DOHH2 (cell line): Measurements from ENCODE around the gene ERC2.

Experiments
- H3F3A ChIP-seq: fragments of 200-600 bp; sonication (generic), shearing (Covaris generic); 2 replicates; pipeline ENCODE4 v1.6.0; 2016; ENCODE audit warnings: antibody characterized with exemption, mild to moderate bottlenecking; ENCODE audit not compliant: control insufficient read depth, insufficient read depth
- H3K27ac ChIP-seq: fragments of 200-600 bp; sonication (generic); 2 replicates; pipeline ENCODE4 v1.5.1; 2014; ENCODE audit warnings: low read depth, mild to moderate bottlenecking, low read length, moderate library complexity
- H3K27me3 ChIP-seq: fragments of 200-600 bp; sonication (generic); 2 replicates; pipeline ENCODE4 v1.6.1; 2014; ENCODE audit warnings: mild to moderate bottlenecking, low read length, mixed read lengths; ENCODE audit not compliant: control insufficient read depth
- H3K36me3 ChIP-seq: fragments of 200-600 bp; sonication (generic); 2 replicates; pipeline ENCODE4 v1.6.1; 2014; ENCODE audit warnings: mild to moderate bottlenecking, low read length, moderate library complexity, mixed read lengths; ENCODE audit not compliant: control insufficient read depth
- H3K4me1 ChIP-seq: fragments of 200-600 bp; sonication (generic); 2 replicates; pipeline ENCODE4 v1.6.1; 2014; ENCODE audit warnings: mild to moderate bottlenecking, low read length, mixed read lengths; ENCODE audit not compliant: control insufficient read depth
- H3K4me2 ChIP-seq: fragments of 200-600 bp; sonication (generic); 2 replicates; pipeline ENCODE4 v1.6.0; 2014; ENCODE audit warnings: mild to moderate bottlenecking, low read length, moderate library complexity
- H3K4me3 ChIP-seq: fragments of 200-600 bp; sonication (generic); 2 replicates; pipeline ENCODE4 v1.5.1; 2014; ENCODE audit warnings: mild to moderate bottlenecking, low read length, mixed read lengths
- H3K79me2 ChIP-seq: fragments of 200-600 bp; sonication (generic); 2 replicates; pipeline ENCODE4 v1.6.1; 2014; ENCODE audit warnings: mild to moderate bottlenecking, low read length, mixed read lengths; ENCODE audit not compliant: control insufficient read depth
- H3K9me2 ChIP-seq: fragments of 200-600 bp; sonication (generic); replicated peaks from 2 replicates; pipeline ENCODE4 v1.6.1; 2014; ENCODE audit warnings: mild to moderate bottlenecking, low read length, mixed read lengths; ENCODE audit not compliant: control insufficient read depth
- H3K9me3 ChIP-seq: fragments of 200-600 bp; sonication (generic); 2 replicates; pipeline ENCODE4 v1.6.1; 2014; ENCODE audit warnings: antibody characterized with exemption, low read length, mixed read lengths; ENCODE audit not compliant: control insufficient read depth, insufficient read depth
- H4K20me1 ChIP-seq: fragments of 200-600 bp; sonication (generic); 2 replicates; pipeline ENCODE4 v1.6.0; 2014; ENCODE audit warnings: low read depth, mild to moderate bottlenecking, antibody characterized with exemption, low read length, moderate library complexity; ENCODE audit not compliant: control insufficient read depth, insufficient read depth
- CTCF ChIP-seq: fragments of 200-600 bp; sonication (generic); IDR thresholded peaks from one replicate; pipeline ENCODE4 v1.5.1; 2014; ENCODE audit warnings: antibody characterized with exemption, mild to moderate bottlenecking, low read depth, low read length; ENCODE audit not compliant: poor library complexity, severe bottlenecking
- EZH2phosphoT487 ChIP-seq: fragments of 200-600 bp; sonication (generic); IDR thresholded peaks from 2 replicates; pipeline ENCODE4 v1.6.1; 2017; ENCODE audit warnings: borderline replicate concordance, mild to moderate bottlenecking, antibody characterized with exemption, low read length, moderate library complexity, mixed read lengths

The ERC2 gene

GRCh38 chr3:55969634-55970033, 498.6 kb downstream of the ERC2 start:
- no peaks in the 10 kb centered on the region for H3K9me2 ChIP-seq
- no peak overlapping the region for H3K27ac ChIP-seq
- H3K4me2 ChIP-seq, result no peak overlapping the region
- H3K4me1 ChIP-seq, result no peaks in the 10 kb centered on the region
- H4K20me1 ChIP-seq, result no peaks in the 10 kb centered on the region
- H3K9me3 ChIP-seq, result no peaks in the 10 kb centered on the region
- no peaks in the 10 kb centered on the region for H3K27me3 ChIP-seq
- H3F3A ChIP-seq, result no peaks in the 10 kb centered on the region
- H3K79me2 ChIP-seq, result no peaks in the 10 kb centered on the region
- H3K36me3 ChIP-seq, result no peaks in the 10 kb centered on the region
- H3K4me3 ChIP-seq, result no peak overlapping the region
- TF ChIP-seq EZH2phosphoT487 (no peak), CTCF (no peak)

- no peaks in the 10 kb centered on the region for H3K79me2 ChIP-seq
- no peaks in the 10 kb centered on the region for H3K9me2 ChIP-seq
- no peaks in the 10 kb centered on the region for H3K27me3 ChIP-seq
- H3F3A ChIP-seq, result no peaks in the 10 kb centered on the region
- no peak overlapping the region for H3K27ac ChIP-seq
- no peaks in the 10 kb centered on the region for H4K20me1 ChIP-seq
- TF ChIP-seq EZH2phosphoT487 (no peak), CTCF (no peak)
- no peak overlapping the region for H3K4me2 ChIP-seq
- no peak overlapping the region for H3K4me3 ChIP-seq
- H3K36me3 ChIP-seq, result no peaks in the 10 kb centered on the region
- H3K9me3 ChIP-seq, result no peaks in the 10 kb centered on the region
- no peaks in the 10 kb centered on the region for H3K4me1 ChIP-seq
Measured at GRCh38 chr3:55968331-55968730, 499.9 kb downstream of the ERC2 start.

GRCh38 chr3:55966566-55966965, 501.7 kb downstream of the ERC2 start:
- TF ChIP-seq EZH2phosphoT487 (no peak), CTCF (no peak)
- no peak overlapping the region for H3K4me3 ChIP-seq
- H3K36me3 ChIP-seq, result no peaks in the 10 kb centered on the region
- H3K9me3 ChIP-seq, result no peaks in the 10 kb centered on the region
- no peak overlapping the region for H3K27ac ChIP-seq
- no peaks in the 10 kb centered on the region for H4K20me1 ChIP-seq
- no peaks in the 10 kb centered on the region for H3K27me3 ChIP-seq
- H3F3A ChIP-seq, result no peaks in the 10 kb centered on the region
- no peaks in the 10 kb centered on the region for H3K9me2 ChIP-seq
- H3K4me2 ChIP-seq, result no peak overlapping the region
- no peaks in the 10 kb centered on the region for H3K4me1 ChIP-seq
- no peaks in the 10 kb centered on the region for H3K79me2 ChIP-seq

GRCh38 chr3:55965776-55966175, 502.5 kb downstream of the ERC2 start:
- H3K36me3 ChIP-seq, result no peaks in the 10 kb centered on the region
- H3K9me2 ChIP-seq, result no peaks in the 10 kb centered on the region
- no peaks in the 10 kb centered on the region for H3K4me1 ChIP-seq
- no peaks in the 10 kb centered on the region for H3K9me3 ChIP-seq
- H3K4me3 ChIP-seq, result no peak overlapping the region
- TF ChIP-seq CTCF (no peak), EZH2phosphoT487 (no peak)
- no peaks in the 10 kb centered on the region for H3K79me2 ChIP-seq
- H4K20me1 ChIP-seq, result no peaks in the 10 kb centered on the region
- H3K27me3 ChIP-seq, result no peaks in the 10 kb centered on the region
- no peak overlapping the region for H3K4me2 ChIP-seq
- no peaks in the 10 kb centered on the region for H3F3A ChIP-seq
- no peak overlapping the region for H3K27ac ChIP-seq
